ENCODE measurements around the gene OR6N2. TPM values are rescaled to one million over a fixed set of nuclear protein-coding genes. Genes with fewer than 3 reads are reported as not detected.

Gene OR6N2
- total RNA-seq, 1 donor from 2014 or later: not detected

GRCh38 chr1:158806916-158807536 lies 26.0 kb upstream of the OR6N2 start:
- Mint-ChIP-seq H3K27ac (no peak overlapping the region), H3K27me3 (ENCODE audit: insufficient read depth) (peaks cover 31% of the 10 kb centered on the region), H3K36me3 (ENCODE audit: low read depth) (no peaks in the 10 kb centered on the region)

GRCh38 chr1:158803678-158804077 lies 22.7 kb upstream of the OR6N2 start:
- H3K27me3 Mint-ChIP-seq (ENCODE audit: insufficient read depth): peaks cover 29% of the 10 kb centered on the region
- intact Hi-C loops (cut with micrococcal nuclease): no loop called here
- H3K36me3 Mint-ChIP-seq (ENCODE audit: low read depth): no peaks in the 10 kb centered on the region

More at GRCh38 chr1:158806916-158807536, 26.0 kb upstream of the OR6N2 start:
- no peak for DNase-seq (ENCODE audit: low spot score)
- Mint-ChIP-seq H3K4me1 (ENCODE audit: low read depth) (no peaks in the 10 kb centered on the region), H3K4me3 (no peak overlapping the region), H3K9me3 (no peaks in the 10 kb centered on the region)
- intact Hi-C loops (cut with micrococcal nuclease): no loop called here

GRCh38 chr1:158801396-158801795 lies 20.4 kb upstream of the OR6N2 start:
- intact Hi-C loops (cut with micrococcal nuclease): no loop called here

More at GRCh38 chr1:158803678-158804077, 22.7 kb upstream of the OR6N2 start:
- Mint-ChIP-seq H3K27ac (no peak overlapping the region), H3K4me1 (ENCODE audit: low read depth) (peaks cover 13% of the 10 kb centered on the region), H3K4me3 (no peak overlapping the region), H3K9me3 (no peaks in the 10 kb centered on the region)
- DNase-seq (ENCODE audit: low spot score): no peak

GRCh38 chr1:158800526-158800925 lies 19.5 kb upstream of the OR6N2 start:
- no peak overlapping the region for H3K27ac Mint-ChIP-seq
- no peak for DNase-seq (ENCODE audit: low spot score)
- no peak overlapping the region for H3K4me3 Mint-ChIP-seq
- intact Hi-C loops (cut with micrococcal nuclease): no loop called here
- H3K4me1 Mint-ChIP-seq (ENCODE audit: low read depth): peaks cover 13% of the 10 kb centered on the region
- H3K36me3 Mint-ChIP-seq (ENCODE audit: low read depth): no peaks in the 10 kb centered on the region
- peaks cover 22% of the 10 kb centered on the region for H3K27me3 Mint-ChIP-seq (ENCODE audit: insufficient read depth)
- no peaks in the 10 kb centered on the region for H3K9me3 Mint-ChIP-seq

More at GRCh38 chr1:158801396-158801795, 20.4 kb upstream of the OR6N2 start:
- DNase-seq (ENCODE audit: low spot score): no peak
- Mint-ChIP-seq H3K9me3 (no peaks in the 10 kb centered on the region), H3K4me1 (ENCODE audit: low read depth) (peaks cover 13% of the 10 kb centered on the region), H3K36me3 (ENCODE audit: low read depth) (no peaks in the 10 kb centered on the region), H3K4me3 (no peak overlapping the region), H3K27ac (no peak overlapping the region), H3K27me3 (ENCODE audit: insufficient read depth) (peaks cover 23% of the 10 kb centered on the region)

- intact Hi-C loops (cut with micrococcal nuclease): loop anchor here (1.0 to 10.0 kb wide), 2 partner anchors 20 to 295 kb away; no protein-coding TSS in a partner anchor
- H3K4me1 Mint-ChIP-seq (ENCODE audit: low read depth): peaks cover 13% of the 10 kb centered on the region
- no peaks in the 10 kb centered on the region for H3K36me3 Mint-ChIP-seq (ENCODE audit: low read depth)
- no peaks in the 10 kb centered on the region for H3K9me3 Mint-ChIP-seq
- no peak for DNase-seq (ENCODE audit: low spot score)
- H3K27me3 Mint-ChIP-seq (ENCODE audit: insufficient read depth): peaks cover 19% of the 10 kb centered on the region
- no peak overlapping the region for H3K27ac Mint-ChIP-seq
- no peak overlapping the region for H3K4me3 Mint-ChIP-seq
These were observed 18.7 kb upstream of the OR6N2 start for GRCh38 chr1:158799689-158800088.

GRCh38 chr1:158798531-158798930 lies 17.5 kb upstream of the OR6N2 start:
- Mint-ChIP-seq H3K36me3 (ENCODE audit: low read depth) (no peaks in the 10 kb centered on the region), H3K27ac (no peak overlapping the region), H3K27me3 (ENCODE audit: insufficient read depth) (peaks cover 21% of the 10 kb centered on the region), H3K4me3 (no peak overlapping the region), H3K4me1 (ENCODE audit: low read depth) (peaks cover 13% of the 10 kb centered on the region), H3K9me3 (no peaks in the 10 kb centered on the region)
- intact Hi-C loops (cut with micrococcal nuclease): loop anchor here (10.0 kb wide), 1 partner anchor 294 kb away; no protein-coding TSS in a partner anchor
- DNase-seq (ENCODE audit: low spot score): no peak

GRCh38 chr1:158794247-158794646 lies 13.2 kb upstream of the OR6N2 start:
- Mint-ChIP-seq H3K9me3 (no peaks in the 10 kb centered on the region), H3K4me1 (ENCODE audit: low read depth) (peaks cover 1% of the 10 kb centered on the region), H3K27ac (no peak overlapping the region), H3K36me3 (ENCODE audit: low read depth) (no peaks in the 10 kb centered on the region), H3K27me3 (ENCODE audit: insufficient read depth) (peaks cover 22% of the 10 kb centered on the region), H3K4me3 (no peak overlapping the region)
- intact Hi-C loops (cut with micrococcal nuclease): loop anchor here (10.0 kb wide), 1 partner anchor 289 kb away; no protein-coding TSS in a partner anchor
- DNase-seq (ENCODE audit: low spot score): no peak

- intact Hi-C loops (cut with micrococcal nuclease): loop anchor here (1.0 to 10.0 kb wide), 4 partner anchors 205 to 590 kb away; no protein-coding TSS in a partner anchor
- Mint-ChIP-seq H3K27me3 (ENCODE audit: insufficient read depth) (peaks cover 20% of the 10 kb centered on the region), H3K4me1 (ENCODE audit: low read depth) (no peaks in the 10 kb centered on the region), H3K27ac (no peak overlapping the region), H3K9me3 (no peaks in the 10 kb centered on the region), H3K4me3 (no peak overlapping the region), H3K36me3 (ENCODE audit: low read depth) (no peaks in the 10 kb centered on the region)
- peak; percentile 14 for DNase-seq (ENCODE audit: low spot score)
These were observed 12.6 kb upstream of the OR6N2 start for GRCh38 chr1:158793604-158794003.

- Mint-ChIP-seq H3K27me3 (ENCODE audit: insufficient read depth) (peaks cover 11% of the 10 kb centered on the region), H3K36me3 (ENCODE audit: low read depth) (no peaks in the 10 kb centered on the region), H3K4me1 (ENCODE audit: low read depth) (no peaks in the 10 kb centered on the region), H3K27ac (no peak within 1 kb of the TSS), H3K4me3 (no peak within 1 kb of the TSS), H3K9me3 (no peaks in the 10 kb centered on the region)
- DNase-seq (ENCODE audit: low spot score): no peak
- intact Hi-C loops (cut with micrococcal nuclease): no loop called here
These were observed 8.8 kb downstream of the OR6N2 start, which contains the start of gene OR6N1 for GRCh38 chr1:158771950-158772866. OR6N1 (minus strand) TSS chr1:158772195; CDS start chr1:158766682, 5,513 bp downstream.

- intact Hi-C loops (cut with micrococcal nuclease): no loop called here
- DNase-seq (ENCODE audit: low spot score): no peak
- no peaks in the 10 kb centered on the region for H3K36me3 Mint-ChIP-seq (ENCODE audit: low read depth)
- no peak within 1 kb of the TSS for H3K27ac Mint-ChIP-seq
- H3K27me3 Mint-ChIP-seq (ENCODE audit: insufficient read depth): peaks cover 3% of the 10 kb centered on the region
- H3K4me3 Mint-ChIP-seq: no peak within 1 kb of the TSS
- H3K4me1 Mint-ChIP-seq (ENCODE audit: low read depth): no peaks in the 10 kb centered on the region
- no peaks in the 10 kb centered on the region for H3K9me3 Mint-ChIP-seq
These were observed 26.6 kb downstream of the OR6N2 start, which contains the start of gene OR6K6 for GRCh38 chr1:158754420-158754819. OR6K6 (plus strand) TSS chr1:158754720; CDS start chr1:158754888, 168 bp downstream.

GRCh38 chr1:158752155-158752712 lies 28.8 kb downstream of the OR6N2 start:
- no peaks in the 10 kb centered on the region for H3K4me1 Mint-ChIP-seq (ENCODE audit: low read depth)
- intact Hi-C loops (cut with micrococcal nuclease): no loop called here
- no peaks in the 10 kb centered on the region for H3K9me3 Mint-ChIP-seq
- no peak for DNase-seq (ENCODE audit: low spot score)
- no peaks in the 10 kb centered on the region for H3K36me3 Mint-ChIP-seq (ENCODE audit: low read depth)
- no peak overlapping the region for H3K27ac Mint-ChIP-seq
- H3K27me3 Mint-ChIP-seq (ENCODE audit: insufficient read depth): peaks cover 5% of the 10 kb centered on the region
- no peak overlapping the region for H3K4me3 Mint-ChIP-seq

GRCh38 chr1:158735848-158736247 lies 45.2 kb downstream of the OR6N2 start:
- Mint-ChIP-seq H3K4me3 (no peak overlapping the region), H3K4me1 (ENCODE audit: low read depth) (no peaks in the 10 kb centered on the region), H3K27ac (no peak overlapping the region), H3K36me3 (ENCODE audit: low read depth) (no peaks in the 10 kb centered on the region), H3K27me3 (ENCODE audit: insufficient read depth) (peaks cover 14% of the 10 kb centered on the region), H3K9me3 (no peaks in the 10 kb centered on the region)
- no peak for DNase-seq (ENCODE audit: low spot score)
- intact Hi-C loops (cut with micrococcal nuclease): no loop called here

All from activated T-helper 1 cell treated with anti-CD3 and anti-CD28 coated beads, Interleukin-12 subunit alpha, Interleukin-12 subunit beta, Interleukin-2, Interleukin-4 antibody, amounts not matched to agents 30 ng/mL and 10 ng/mL and 1 ng/mL, durations not matched to agents 14 hours and 24 hours and 36 hours (primary cell).